HepG2 (cell line): ENCODE data around the gene THY1. TPM values are rescaled to one million over a fixed set of nuclear protein-coding genes. Genes with fewer than 3 reads are reported as not detected.

Source experiments
- ARNTL ChIP-seq: sonication (generic); formaldehyde crosslinking; IDR thresholded peaks from 2 replicates; pipeline ENCODE4 v1.4.0; 2020; ENCODE audit warnings: mild to moderate bottlenecking, missing genetic modification reagents
- CCAR2 ChIP-seq: fragments of 200-400 bp; formaldehyde crosslinking; optimal IDR thresholded peaks from 2 replicates; pipeline ENCODE3; 2018; ENCODE audit warnings: low read depth, mild to moderate bottlenecking, low read length, moderate library complexity
- HMG20B ChIP-seq: conservative IDR thresholded peaks from 2 replicates; pipeline ENCODE4 v1.6.1; 2016; ENCODE audit warnings: missing genetic modification reagents, missing compliant biosample characterization
- KDM3A ChIP-seq: IDR thresholded peaks from 2 replicates; pipeline ENCODE4 v1.6.1; 2018; ENCODE audit warnings: low read depth, missing compliant biosample characterization
- MEIS2 ChIP-seq: sonication (generic); formaldehyde crosslinking; IDR thresholded peaks from 2 replicates; pipeline ENCODE4 v1.9.0; 2021; ENCODE audit warnings: mild to moderate bottlenecking, missing genetic modification reagents
- PAWR ChIP-seq: sonication (generic); formaldehyde crosslinking; IDR thresholded peaks from 2 replicates; pipeline ENCODE4 v1.4.0; 2020; ENCODE audit warnings: missing genetic modification reagents, mild to moderate bottlenecking, borderline replicate concordance
- RAD21 ChIP-seq: fragments of 450-650 bp; formaldehyde crosslinking; IDR thresholded peaks from 2 replicates; pipeline ENCODE4 v1.5.0; 2020; ENCODE audit warnings: mild to moderate bottlenecking
- RBM22 ChIP-seq: fragments of 200-400 bp; formaldehyde crosslinking; optimal IDR thresholded peaks from 2 replicates; pipeline ENCODE3; 2017; ENCODE audit warnings: mild to moderate bottlenecking, low read length, moderate library complexity
- REPIN1 ChIP-seq: sonication (generic); formaldehyde crosslinking; IDR thresholded peaks from 2 replicates; pipeline ENCODE4 v1.8.0; 2022; ENCODE audit warnings: missing genetic modification reagents, low read depth, mild to moderate bottlenecking, borderline replicate concordance
- RORA ChIP-seq: sonication (generic); formaldehyde crosslinking; IDR thresholded peaks from 2 replicates; pipeline ENCODE4 v1.5.0; 2020; ENCODE audit warnings: mild to moderate bottlenecking, missing genetic modification reagents, moderate library complexity
- ZNF232 ChIP-seq: sonication (generic); formaldehyde crosslinking; IDR thresholded peaks from 2 replicates; pipeline ENCODE4 v1.4.0; 2020; ENCODE audit warnings: missing genetic modification reagents, borderline replicate concordance
- ZNF598 ChIP-seq: sonication (generic); formaldehyde crosslinking; IDR thresholded peaks from 2 replicates; pipeline ENCODE4 v1.5.1; 2020; ENCODE audit warnings: mild to moderate bottlenecking, missing genetic modification reagents, borderline replicate concordance
- polyA plus RNA-seq, 8 experiments: library from polyadenylated mRNA; depleted of rRNA in 3 of 8; stranded (reverse) in 7 of 8; unstranded in 1 of 8; fragments of >200 nt; fragmentation: Illumina TruSeq in 4 of 8; extraction: Trizol in 4 of 8; gene quantifications; 2 replicates each; pipeline versions ENCODE4 v1.2.1 to v1.2.3, GENCODE V29; 2011 to 2016; ENCODE audit warnings: low read depth in 4 of 8, missing spikeins in 1 of 8, mixed read lengths in 1 of 8; ENCODE audit not compliant: insufficient read depth in 1 of 8
- total RNA-seq, 5 experiments: library from RNA; depleted of rRNA; stranded (reverse); fragments of >200 nt; fragmentation: Illumina TruSeq; extraction: Trizol; gene quantifications; 2 replicates each; pipeline ENCODE4 v1.2.3, GENCODE V29; 2016; ENCODE audit warnings: low read depth in 1 of 5
- TF ChIP-seq, protein P1 (sequence below): sonication (generic); formaldehyde crosslinking; IDR thresholded peaks from 2 replicates; pipeline ENCODE4 v1.9.0; 2021; ENCODE audit warnings: mild to moderate bottlenecking, missing genetic modification reagents
- TF ChIP-seq, protein P2 (sequence below): sonication (generic); formaldehyde crosslinking; IDR thresholded peaks from 2 replicates; pipeline ENCODE4 v1.4.0; 2020; ENCODE audit warnings: low read depth, missing genetic modification reagents
- TF ChIP-seq, protein P3 (sequence below): sonication (generic); formaldehyde crosslinking; IDR thresholded peaks from 2 replicates; pipeline ENCODE4 v1.9.0; 2021; ENCODE audit warnings: missing genetic modification reagents, borderline replicate concordance

The THY1 gene
- total and polyA plus RNA-seq, 2 of the 13 experiments (the other 11 are each of a cell fraction or from before 2014, with no cell fraction given) = not detected

DNA sequence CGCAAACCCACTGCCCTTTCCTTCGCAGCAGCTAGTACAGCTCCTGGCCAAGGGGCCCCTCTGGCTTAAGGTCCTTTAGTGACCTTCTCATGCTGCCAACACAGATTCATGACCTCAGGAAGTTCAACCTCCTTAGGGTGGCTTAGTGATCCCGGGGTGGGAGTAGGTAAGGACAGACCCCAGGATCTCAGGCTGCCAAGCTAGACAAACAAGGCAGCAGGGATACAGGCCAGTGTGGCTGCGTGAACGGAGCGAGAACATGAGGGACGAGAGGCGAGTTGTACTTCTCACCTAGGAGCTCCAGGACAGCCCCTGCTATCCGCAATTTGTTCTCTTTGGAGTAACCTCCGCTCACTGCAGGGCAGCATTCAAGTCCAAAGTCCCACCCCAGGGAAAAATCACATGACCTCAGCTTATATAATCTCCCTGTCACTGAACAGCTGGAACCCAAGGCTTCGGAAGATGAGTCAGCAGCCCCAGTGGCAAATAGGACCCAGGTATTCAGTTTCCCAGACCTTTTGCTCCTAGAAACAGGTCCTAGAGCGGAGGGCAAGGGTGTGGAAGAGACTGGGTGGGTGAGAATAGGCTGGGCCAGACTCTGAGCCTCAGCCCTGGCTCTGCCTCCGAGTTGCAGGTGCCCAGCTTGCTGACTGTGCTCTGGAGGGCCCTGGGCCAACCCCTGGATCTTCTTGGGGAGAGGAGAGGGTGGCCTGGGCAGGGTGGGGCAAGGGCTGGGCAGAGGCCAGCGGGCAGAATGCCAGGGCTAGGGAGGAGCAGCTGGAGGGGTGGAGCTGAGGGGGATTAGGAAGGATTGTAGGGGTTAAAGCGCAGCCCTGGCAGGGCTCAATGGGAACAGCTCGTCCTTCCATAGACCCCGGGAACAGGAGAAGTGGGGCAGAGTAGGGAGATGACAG is 54.6 kb downstream of the THY1 start (continued):
- TF ChIP-seq, protein P1, sequence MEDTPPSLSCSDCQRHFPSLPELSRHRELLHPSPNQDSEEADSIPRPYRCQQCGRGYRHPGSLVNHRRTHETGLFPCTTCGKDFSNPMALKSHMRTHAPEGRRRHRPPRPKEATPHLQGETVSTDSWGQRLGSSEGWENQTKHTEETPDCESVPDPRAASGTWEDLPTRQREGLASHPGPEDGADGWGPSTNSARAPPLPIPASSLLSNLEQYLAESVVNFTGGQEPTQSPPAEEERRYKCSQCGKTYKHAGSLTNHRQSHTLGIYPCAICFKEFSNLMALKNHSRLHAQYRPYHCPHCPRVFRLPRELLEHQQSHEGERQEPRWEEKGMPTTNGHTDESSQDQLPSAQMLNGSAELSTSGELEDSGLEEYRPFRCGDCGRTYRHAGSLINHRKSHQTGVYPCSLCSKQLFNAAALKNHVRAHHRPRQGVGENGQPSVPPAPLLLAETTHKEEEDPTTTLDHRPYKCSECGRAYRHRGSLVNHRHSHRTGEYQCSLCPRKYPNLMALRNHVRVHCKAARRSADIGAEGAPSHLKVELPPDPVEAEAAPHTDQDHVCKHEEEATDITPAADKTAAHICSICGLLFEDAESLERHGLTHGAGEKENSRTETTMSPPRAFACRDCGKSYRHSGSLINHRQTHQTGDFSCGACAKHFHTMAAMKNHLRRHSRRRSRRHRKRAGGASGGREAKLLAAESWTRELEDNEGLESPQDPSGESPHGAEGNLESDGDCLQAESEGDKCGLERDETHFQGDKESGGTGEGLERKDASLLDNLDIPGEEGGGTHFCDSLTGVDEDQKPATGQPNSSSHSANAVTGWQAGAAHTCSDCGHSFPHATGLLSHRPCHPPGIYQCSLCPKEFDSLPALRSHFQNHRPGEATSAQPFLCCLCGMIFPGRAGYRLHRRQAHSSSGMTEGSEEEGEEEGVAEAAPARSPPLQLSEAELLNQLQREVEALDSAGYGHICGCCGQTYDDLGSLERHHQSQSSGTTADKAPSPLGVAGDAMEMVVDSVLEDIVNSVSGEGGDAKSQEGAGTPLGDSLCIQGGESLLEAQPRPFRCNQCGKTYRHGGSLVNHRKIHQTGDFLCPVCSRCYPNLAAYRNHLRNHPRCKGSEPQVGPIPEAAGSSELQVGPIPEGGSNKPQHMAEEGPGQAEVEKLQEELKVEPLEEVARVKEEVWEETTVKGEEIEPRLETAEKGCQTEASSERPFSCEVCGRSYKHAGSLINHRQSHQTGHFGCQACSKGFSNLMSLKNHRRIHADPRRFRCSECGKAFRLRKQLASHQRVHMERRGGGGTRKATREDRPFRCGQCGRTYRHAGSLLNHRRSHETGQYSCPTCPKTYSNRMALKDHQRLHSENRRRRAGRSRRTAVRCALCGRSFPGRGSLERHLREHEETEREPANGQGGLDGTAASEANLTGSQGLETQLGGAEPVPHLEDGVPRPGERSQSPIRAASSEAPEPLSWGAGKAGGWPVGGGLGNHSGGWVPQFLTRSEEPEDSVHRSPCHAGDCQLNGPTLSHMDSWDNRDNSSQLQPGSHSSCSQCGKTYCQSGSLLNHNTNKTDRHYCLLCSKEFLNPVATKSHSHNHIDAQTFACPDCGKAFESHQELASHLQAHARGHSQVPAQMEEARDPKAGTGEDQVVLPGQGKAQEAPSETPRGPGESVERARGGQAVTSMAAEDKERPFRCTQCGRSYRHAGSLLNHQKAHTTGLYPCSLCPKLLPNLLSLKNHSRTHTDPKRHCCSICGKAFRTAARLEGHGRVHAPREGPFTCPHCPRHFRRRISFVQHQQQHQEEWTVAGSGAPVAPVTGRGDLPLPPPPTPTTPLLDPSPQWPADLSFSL (CRISPR knock-in tag) = no peak
- TF ChIP-seq REPIN1 (CRISPR knock-in tag) (peak; percentile 28; the same call in 1 of the 2 replicates), PAWR (CRISPR knock-in tag) (no peak), ZNF598 (CRISPR knock-in tag) (no peak), RBM22 (no peak), HMG20B (CRISPR knock-in tag) (no peak), ARNTL (CRISPR knock-in tag) (peak; percentile 67; the same call in 1 of the 2 replicates), ZNF232 (CRISPR knock-in tag) (no peak), MEIS2 (peak; percentile 83), RORA (CRISPR knock-in tag) (no peak), CCAR2 (no peak), RAD21 (CRISPR knock-in tag) (peak; percentile 28; the same call in 1 of the 2 replicates), KDM3A (CRISPR knock-in tag) (peak; percentile 52; the same call in 1 of the 2 replicates)
- TF ChIP-seq, protein P2, sequence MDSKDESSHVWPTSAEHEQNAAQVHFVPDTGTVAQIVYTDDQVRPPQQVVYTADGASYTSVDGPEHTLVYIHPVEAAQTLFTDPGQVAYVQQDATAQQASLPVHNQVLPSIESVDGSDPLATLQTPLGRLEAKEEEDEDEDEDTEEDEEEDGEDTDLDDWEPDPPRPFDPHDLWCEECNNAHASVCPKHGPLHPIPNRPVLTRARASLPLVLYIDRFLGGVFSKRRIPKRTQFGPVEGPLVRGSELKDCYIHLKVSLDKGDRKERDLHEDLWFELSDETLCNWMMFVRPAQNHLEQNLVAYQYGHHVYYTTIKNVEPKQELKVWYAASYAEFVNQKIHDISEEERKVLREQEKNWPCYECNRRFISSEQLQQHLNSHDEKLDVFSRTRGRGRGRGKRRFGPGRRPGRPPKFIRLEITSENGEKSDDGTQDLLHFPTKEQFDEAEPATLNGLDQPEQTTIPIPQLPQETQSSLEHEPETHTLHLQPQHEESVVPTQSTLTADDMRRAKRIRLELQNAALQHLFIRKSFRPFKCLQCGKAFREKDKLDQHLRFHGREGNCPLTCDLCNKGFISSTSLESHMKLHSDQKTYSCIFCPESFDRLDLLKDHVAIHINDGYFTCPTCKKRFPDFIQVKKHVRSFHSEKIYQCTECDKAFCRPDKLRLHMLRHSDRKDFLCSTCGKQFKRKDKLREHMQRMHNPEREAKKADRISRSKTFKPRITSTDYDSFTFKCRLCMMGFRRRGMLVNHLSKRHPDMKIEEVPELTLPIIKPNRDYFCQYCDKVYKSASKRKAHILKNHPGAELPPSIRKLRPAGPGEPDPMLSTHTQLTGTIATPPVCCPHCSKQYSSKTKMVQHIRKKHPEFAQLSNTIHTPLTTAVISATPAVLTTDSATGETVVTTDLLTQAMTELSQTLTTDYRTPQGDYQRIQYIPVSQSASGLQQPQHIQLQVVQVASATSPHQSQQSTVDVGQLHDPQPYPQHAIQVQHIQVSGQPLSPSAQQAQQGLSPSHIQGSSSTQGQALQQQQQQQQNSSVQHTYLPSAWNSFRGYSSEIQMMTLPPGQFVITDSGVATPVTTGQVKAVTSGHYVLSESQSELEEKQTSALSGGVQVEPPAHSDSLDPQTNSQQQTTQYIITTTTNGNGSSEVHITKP (CRISPR knock-in tag) = no peak
- TF ChIP-seq, protein P3, sequence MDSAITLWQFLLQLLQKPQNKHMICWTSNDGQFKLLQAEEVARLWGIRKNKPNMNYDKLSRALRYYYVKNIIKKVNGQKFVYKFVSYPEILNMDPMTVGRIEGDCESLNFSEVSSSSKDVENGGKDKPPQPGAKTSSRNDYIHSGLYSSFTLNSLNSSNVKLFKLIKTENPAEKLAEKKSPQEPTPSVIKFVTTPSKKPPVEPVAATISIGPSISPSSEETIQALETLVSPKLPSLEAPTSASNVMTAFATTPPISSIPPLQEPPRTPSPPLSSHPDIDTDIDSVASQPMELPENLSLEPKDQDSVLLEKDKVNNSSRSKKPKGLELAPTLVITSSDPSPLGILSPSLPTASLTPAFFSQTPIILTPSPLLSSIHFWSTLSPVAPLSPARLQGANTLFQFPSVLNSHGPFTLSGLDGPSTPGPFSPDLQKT (CRISPR knock-in tag) = no peak
